Psoas muscle (tissue), 8 donors: ENCODE data around the gene PNPLA5. TPM values are rescaled to one million over a fixed set of nuclear protein-coding genes. Genes with fewer than 3 reads are reported as not detected.

Experiments used
- ATAC-seq, 4 donors: fragments of 200-7000 bp; cut with Tn5 transposase; one replicate each; pipeline ENCODE4 v1.9.1; 2020; ENCODE audit warnings: moderate library complexity in 3 of 4, mild to moderate bottlenecking in 2 of 4
- DNase-seq, 2 donors: peaks; one replicate each; pipeline ENCODE4 v3.0.0-alpha.2; 2020
- H3K27ac ChIP-seq: fragments of 200-600 bp; one replicate; pipeline ENCODE4 v1.8.0; 2022
- H3K27me3 ChIP-seq, 3 donors: fragments of 200-600 bp in 1 of 3; one replicate each; pipeline versions ENCODE4 v1.6.1 to v1.8.0; 2013 to 2022; ENCODE audit warnings: low read length in 2 of 3, mild to moderate bottlenecking in 2 of 3, moderate library complexity in 1 of 3; ENCODE audit not compliant: insufficient read depth in 3 of 3
- H3K36me3 ChIP-seq, 2 donors: fragments of 200-600 bp in 1 of 2; one replicate each; pipeline versions ENCODE4 v1.6.1 to v1.8.0; 2013 to 2022; ENCODE audit warnings: low read depth in 1 of 2, mild to moderate bottlenecking in 1 of 2, moderate library complexity in 1 of 2; ENCODE audit not compliant: insufficient read depth in 1 of 2
- H3K4me1 ChIP-seq: fragments of 200-600 bp; one replicate; pipeline ENCODE4 v1.8.0; 2022
- H3K4me3 ChIP-seq: fragments of 200-600 bp; one replicate; pipeline ENCODE4 v1.8.0; 2022; ENCODE audit warnings: mild to moderate bottlenecking
- H3K9me3 ChIP-seq: fragments of 200-600 bp; one replicate; pipeline ENCODE4 v1.8.0; 2022
- WGBS, 3 donors: extraction: QIAGEN DNeasy Blood & Tissue Kit; methylation state at CpG; one replicate each; pipeline versions ENCODE4 v1.1.6 to v1.1.7; 2013; 5-methylcytosine and 5-hydroxymethylcytosine counted together
- intact Hi-C, 2 donors: fragments of 100-400 bp; cut with DNase I; formaldehyde crosslinking; loops; one replicate each; pipeline versions ENCODE4 v1.11.0 to v1.14.2; 2022
- polyA plus RNA-seq, 3 donors: library from polyadenylated mRNA; stranded (reverse); fragments of 200-250 nt; gene quantifications; one replicate each; pipeline ENCODE4 v1.2.3, GENCODE V29; 2013
- total RNA-seq, 4 donors: library from RNA; stranded (reverse); fragmentation: NEBNext Ultra II Directional in 2 of 4; extraction: Animal tissue kit (Norgen Biotek cat#: 25700) in 2 of 4; gene quantifications; one replicate each; pipeline versions ENCODE4 v1.2.1 to v1.2.4, GENCODE V29; 2021 to 2023
- TF ChIP-seq, protein P1 (sequence below): fragments of 200-600 bp; IDR thresholded peaks from one replicate; pipeline ENCODE4 v1.8.0; 2022; ENCODE audit warnings: antibody characterized with exemption
- donor health status: healthy with polysubstance abuse.
- donor health status: DM: no; HTN: no; CAD: no; lungs with moderate emphysema.
- donor health status: Bipolar disorder and iron deficiency.
- donor health status: healthy.
- donor health status: DM: yes; HTN: yes; CAD: no.
- donor health status: DM: no; HTN: no; CAD: no.
- donor health status: DM: no; HTN: no; CAD: no.
- donor health status: DM: yes; HTN: yes; CAD: no.

Gene PNPLA5
- total and polyA plus RNA-seq, 7 donors: 0.01 to 0.18 TPM; not detected in 5

DNA sequence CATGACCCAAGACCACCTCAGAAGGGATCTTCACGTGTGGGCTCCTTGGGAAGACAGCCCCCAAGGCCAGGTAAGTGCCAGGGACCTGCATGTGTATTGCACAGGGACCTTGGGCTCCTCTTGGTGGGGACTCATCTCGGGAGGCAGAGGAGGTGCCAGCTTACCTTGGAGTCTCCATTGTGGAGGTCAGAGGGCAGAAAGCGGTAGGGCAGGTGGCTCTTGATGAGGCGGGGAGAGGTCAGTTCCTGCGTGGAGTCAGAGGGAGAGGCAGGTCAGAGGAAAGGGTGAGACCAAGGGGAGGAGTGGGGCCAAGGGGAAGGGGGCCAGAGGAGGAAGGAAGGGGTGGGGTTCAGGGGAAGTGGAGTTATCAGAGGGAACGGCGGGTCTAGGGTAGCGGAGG is 52.0 kb downstream of the PNPLA5 start:
- ATAC-seq (no peak), DNase-seq (peak in 1 of 2 donors; percentile 28)
- H3K9me3 ChIP-seq: no peaks in the 10 kb centered on the region
- intact Hi-C loops: no loop called here
- H3K27ac ChIP-seq: no peak overlapping the region
- TF ChIP-seq, protein P1, sequence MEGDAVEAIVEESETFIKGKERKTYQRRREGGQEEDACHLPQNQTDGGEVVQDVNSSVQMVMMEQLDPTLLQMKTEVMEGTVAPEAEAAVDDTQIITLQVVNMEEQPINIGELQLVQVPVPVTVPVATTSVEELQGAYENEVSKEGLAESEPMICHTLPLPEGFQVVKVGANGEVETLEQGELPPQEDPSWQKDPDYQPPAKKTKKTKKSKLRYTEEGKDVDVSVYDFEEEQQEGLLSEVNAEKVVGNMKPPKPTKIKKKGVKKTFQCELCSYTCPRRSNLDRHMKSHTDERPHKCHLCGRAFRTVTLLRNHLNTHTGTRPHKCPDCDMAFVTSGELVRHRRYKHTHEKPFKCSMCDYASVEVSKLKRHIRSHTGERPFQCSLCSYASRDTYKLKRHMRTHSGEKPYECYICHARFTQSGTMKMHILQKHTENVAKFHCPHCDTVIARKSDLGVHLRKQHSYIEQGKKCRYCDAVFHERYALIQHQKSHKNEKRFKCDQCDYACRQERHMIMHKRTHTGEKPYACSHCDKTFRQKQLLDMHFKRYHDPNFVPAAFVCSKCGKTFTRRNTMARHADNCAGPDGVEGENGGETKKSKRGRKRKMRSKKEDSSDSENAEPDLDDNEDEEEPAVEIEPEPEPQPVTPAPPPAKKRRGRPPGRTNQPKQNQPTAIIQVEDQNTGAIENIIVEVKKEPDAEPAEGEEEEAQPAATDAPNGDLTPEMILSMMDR: no peak
- H3K36me3 ChIP-seq: no peaks in the 10 kb centered on the region
- no peaks in the 10 kb centered on the region for H3K4me1 ChIP-seq
- 62 to 70% (median 63%) methylated on average over 8 of the region's 8 CpGs for WGBS, 3 donors
- H3K4me3 ChIP-seq: no peak overlapping the region
- peaks cover 0 to 8% (median 2%) of the 10 kb centered on the region in 3 donors for H3K27me3 ChIP-seq

DNA sequence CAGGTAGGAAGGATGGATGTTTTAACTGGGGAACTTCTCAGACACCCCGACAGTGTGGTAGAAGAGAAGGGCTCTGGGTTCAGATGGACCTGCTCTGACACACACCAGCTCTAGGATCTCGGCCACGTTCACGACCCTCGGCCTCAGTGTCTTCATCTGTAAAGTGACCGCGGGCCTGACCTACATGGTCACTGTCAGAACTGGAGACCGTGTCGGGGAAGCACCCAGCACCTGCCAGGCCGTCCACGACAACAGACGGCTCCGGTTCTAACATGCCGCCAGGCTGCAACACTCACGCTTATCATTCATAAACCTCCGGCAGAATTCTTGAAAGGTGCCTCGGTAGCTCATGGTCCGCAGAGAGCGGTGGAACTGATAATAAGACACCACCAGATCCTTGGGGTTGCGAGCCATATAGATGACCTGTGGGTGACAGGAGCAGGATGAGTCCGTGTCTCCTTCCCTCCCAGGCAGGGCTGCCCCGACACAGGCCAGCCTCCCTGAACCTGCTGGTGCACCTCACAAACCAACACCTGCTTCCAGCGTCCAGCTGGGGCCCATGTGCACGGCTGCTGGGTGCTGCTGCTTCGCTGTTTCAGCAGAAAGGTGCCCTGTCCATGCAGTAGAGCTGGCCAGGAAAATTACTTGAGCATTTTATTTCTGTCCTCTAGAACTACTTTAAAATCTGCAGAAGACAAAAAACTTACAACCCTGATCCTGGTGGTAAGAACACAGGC is 53.1 kb downstream of the PNPLA5 start:
- no peaks in the 10 kb centered on the region for H3K36me3 ChIP-seq
- H3K27me3 ChIP-seq: peaks cover 0 to 11% (median 4%) of the 10 kb centered on the region in 3 donors
- no peak overlapping the region for H3K4me3 ChIP-seq
- peak in 1 of 2 donors; percentile 36 for DNase-seq
- intact Hi-C loops: no loop called here
- ATAC-seq: no peak
- TF ChIP-seq, protein P1: no peak
- H3K9me3 ChIP-seq: no peaks in the 10 kb centered on the region
- H3K4me1 ChIP-seq: no peaks in the 10 kb centered on the region
- WGBS, 3 donors: 91 to 98% (median 92%) methylated on average over 25 of the region's 25 CpGs
- H3K27ac ChIP-seq: no peak overlapping the region

DNA sequence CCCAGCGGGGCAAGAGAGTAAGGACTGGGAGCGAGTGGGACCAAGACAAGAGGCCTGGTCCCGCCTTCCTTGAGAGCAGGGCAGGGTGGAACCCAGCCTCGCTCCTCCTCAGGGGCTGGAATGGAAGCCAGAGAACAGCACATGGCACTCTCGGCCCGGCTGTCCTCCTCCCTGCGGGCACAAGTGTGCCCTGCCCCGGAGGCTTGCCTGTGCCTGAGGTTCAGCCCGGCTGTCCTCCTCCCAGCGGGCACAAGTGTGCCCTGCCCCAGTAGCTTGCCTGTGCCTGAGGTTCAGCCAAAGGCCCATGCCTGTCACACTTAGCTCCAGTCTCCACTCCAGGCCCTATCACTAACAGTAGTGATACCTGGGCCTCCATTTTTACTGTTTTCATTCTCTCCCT is 53.7 kb downstream of the PNPLA5 start:
- ATAC-seq (no peak), DNase-seq (peak in 1 of 2 donors; percentile 22)
- intact Hi-C loops: no loop called here

DNA sequence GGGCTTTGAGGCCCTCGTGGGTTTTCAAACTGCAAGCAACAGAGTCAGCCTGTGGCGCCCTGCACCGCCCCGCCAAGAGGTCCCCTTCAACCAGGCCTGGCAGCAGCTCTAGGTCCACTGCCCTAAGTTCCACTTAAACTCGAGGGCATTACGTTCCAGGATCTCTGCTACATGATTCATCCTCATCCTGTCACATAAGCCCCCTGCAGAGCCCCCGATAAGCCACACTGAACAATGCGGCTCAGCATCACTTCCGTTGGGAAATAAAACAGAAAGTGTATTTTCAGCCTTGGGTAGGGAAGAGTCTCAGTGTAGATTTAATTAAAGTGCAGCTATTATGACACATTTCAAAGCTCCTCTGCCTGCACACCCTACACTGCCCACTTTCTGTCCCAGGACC is 54.1 kb downstream of the PNPLA5 start:
- peak in 1 of 2 donors; percentile 17 for DNase-seq

More for the DNA sequence above, 53.7 kb downstream of the PNPLA5 start:
- peaks cover 0 to 14% (median 4%) of the 10 kb centered on the region in 3 donors for H3K27me3 ChIP-seq
- TF ChIP-seq, protein P1: no peak
- H3K36me3 ChIP-seq: no peaks in the 10 kb centered on the region
- H3K27ac ChIP-seq: no peak overlapping the region
- H3K4me3 ChIP-seq: no peak overlapping the region
- H3K9me3 ChIP-seq: no peaks in the 10 kb centered on the region
- 53 to 67% (median 57%) methylated on average over 10 of the region's 10 CpGs for WGBS, 3 donors
- H3K4me1 ChIP-seq: no peaks in the 10 kb centered on the region

More for the DNA sequence above, 54.1 kb downstream of the PNPLA5 start:
- no peak for ATAC-seq
- Histone ChIP-seq H3K9me3 (no peaks in the 10 kb centered on the region), H3K36me3 (no peaks in the 10 kb centered on the region), H3K27me3 (peaks cover 0 to 14% (median 4%) of the 10 kb centered on the region in 3 donors), H3K4me1 (no peaks in the 10 kb centered on the region), H3K4me3 (no peak overlapping the region), H3K27ac (no peak overlapping the region)
- intact Hi-C loops: no loop called here
- TF ChIP-seq, protein P1: no peak
- 78 to 83% (median 78%) methylated on average over 9 of the region's 9 CpGs for WGBS, 3 donors
